DMS153 treated with DMSO at 0.1 percent for 48 hours (cell line): ENCODE measurements around the gene MYLK2.
"Not testable (repeated sequence)": the region's sequence is repeated elsewhere in the genome, so short reads cannot be mapped to it uniquely, and the experiment has no call there.

Experiments
- DNase-seq: peaks from one replicate; lab custom pipeline; 2025; ENCODE audit not compliant: unreplicated experiment; lab: John Stamatoyannopoulos, UW

The MYLK2 gene

DNA sequence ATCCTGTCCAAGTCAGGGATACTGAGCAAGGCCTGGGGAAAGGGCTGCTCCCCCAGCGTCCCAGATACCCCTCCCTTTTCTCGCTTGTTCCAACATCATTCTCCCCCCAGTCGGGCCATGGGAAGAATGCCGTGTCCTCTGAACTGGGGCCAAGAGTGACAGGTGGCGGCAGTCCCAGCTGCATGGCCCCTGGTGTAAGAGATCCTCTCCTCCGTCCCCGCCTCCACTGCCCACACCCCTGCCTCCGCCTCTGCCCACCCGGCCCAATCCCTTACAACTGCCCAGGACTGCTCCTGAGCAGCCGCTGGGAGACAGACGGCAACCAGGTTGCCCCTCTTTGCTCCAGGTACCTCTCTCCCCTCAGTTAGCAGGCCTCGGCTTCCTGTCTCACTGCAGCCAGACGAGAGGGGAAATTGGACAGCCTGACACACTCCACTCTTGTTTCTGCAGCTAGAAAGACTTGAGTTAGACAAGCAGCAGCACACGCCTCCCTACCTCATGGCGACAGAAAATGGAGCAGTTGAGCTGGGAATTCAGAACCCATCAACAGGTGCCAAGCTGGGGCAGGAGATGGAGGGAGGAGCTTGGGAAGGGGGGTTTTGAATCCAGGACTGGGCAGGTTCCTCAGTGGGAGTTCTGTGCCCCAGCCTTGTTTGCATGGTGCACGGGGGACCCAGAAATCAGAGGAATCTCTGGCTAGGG is at the start of gene MYLK2:
TSS of gene MYLK2 (plus strand) at position 274 of the 702 bp plus-strand sequence. CDS start at position 499, 225 bp downstream.
- no peak for DNase-seq

DNA sequence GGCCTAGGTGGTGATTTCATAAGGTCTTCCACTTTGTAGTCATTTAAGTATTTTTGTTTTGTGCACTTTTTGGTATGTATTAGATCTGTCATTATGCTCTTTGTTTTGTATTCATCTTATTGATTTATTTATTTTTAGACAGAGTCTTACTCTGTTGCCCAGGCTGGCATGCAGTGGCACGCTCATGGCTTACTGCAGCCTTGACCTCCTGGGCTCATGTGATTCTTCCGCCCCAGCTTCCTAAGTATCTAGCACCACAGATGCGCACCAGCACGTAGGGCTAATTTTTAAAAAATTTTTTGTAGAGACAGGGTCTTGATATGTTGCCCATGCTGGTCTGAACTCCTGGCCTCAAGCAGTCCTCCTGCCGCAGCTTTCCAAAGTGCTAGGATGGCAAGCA is 49.5 kb upstream of the MYLK2 start:
- DNase-seq, result no peak

DNA sequence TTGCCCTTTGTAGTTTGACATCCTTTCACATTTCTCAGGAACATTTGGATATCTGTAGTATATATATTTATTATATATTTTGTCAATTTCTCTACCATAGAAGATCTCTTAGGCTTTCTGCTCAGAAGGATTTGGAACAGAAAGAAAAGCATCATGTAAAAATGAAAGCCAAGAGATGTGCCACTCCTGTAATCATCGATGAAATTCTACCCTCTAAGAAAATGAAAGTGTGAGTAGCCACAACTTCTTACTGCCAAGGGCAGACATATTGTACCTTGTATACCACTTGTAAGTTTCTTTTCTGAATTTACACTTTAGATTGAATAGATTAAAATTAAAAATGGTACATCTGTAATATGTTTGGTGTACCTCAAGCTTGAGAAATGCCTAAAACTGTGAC is 48.9 kb upstream of the MYLK2 start:
- no peak for DNase-seq

DNA sequence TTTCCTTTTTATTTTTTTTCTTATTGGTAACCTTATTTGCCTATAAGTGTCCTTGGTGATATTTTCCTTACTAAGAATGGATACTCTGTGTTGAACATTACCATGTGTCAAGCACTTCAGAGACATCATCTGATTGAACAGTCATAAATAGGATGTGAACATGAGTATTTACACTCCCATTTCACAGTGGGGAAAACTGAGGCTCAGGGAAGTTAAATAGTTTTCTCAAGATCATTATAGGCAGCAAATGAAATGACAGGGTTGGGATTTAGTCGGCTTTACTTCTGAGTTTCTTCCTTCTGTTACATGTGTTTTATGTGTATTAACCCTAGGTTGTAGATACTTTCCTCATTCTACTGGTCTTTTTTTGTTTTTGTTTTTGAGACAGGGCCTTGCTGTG is 44.7 kb upstream of the MYLK2 start:
- DNase-seq, result no peak

DNA sequence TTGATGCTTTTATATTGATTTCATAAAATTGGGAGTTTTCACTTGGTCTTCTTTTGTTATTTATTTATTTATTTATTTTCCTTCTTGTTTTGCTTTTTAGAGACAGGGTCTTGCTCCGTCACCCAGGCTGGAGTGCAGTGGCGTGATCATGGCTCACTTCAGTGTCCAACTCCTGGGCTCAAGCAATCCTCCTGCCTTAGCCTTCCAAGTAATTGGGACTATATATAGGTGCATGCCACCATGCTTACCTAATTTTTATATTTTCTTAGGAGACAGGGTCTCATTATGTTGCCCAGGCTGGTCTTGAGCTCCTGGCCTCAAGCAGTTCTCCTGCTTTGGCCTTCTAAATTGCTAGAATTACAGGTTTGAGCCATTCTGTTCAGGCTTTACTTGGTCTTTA is 38.3 kb upstream of the MYLK2 start:
- DNase-seq, result no peak

DNA sequence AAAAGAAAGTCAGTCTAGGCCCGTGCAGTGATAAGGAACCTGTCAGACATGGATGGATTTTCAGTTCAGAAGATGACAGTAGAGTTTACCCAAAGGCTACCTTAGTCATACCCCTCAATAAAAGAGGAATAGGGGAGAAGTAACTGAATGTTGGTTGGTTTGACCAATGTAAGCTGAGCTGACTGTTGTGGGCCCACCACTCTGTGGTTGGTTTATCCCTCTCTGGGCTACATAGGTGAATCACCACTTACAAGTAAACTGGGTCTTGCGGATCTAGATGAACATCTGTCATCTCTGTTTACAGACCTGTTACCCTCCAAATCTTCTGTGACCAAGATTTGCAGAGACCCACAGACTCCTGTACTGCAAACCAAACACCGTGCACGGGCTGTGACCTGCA is 37.2 kb upstream of the MYLK2 start:
- no peak for DNase-seq

DNA sequence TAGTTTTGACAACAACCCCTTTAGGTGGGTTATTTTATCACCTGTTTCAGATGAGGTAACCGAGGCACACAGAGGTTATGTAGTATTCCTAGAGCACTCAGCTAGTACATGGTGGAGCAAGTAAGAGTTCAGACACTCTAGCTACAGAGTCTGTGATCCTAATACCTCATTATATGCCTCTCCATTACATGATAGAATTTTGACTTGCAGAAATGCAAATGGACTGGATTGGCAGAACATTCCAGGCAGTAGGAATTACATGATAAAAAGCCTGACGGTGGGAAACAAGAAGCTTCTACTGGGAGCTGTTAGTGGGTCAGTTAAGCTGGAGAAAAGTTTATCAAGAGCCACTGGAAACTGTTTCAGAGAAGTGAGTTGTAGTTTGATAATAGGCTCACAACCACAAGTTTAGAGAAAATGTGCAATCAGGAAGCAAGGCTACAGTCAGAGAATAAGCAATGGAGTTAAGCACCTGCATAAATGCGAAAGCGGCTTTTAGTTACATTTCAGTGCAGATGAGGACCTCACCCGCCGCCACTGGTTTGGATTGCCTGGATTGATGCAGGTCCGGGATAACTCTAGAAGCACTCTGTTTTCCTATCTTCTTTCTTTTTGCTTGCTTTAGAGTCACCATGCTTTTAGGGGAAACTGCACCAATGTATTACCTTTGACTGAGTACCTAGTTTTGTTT is 34.7 kb upstream of the MYLK2 start:
- no peak for DNase-seq

DNA sequence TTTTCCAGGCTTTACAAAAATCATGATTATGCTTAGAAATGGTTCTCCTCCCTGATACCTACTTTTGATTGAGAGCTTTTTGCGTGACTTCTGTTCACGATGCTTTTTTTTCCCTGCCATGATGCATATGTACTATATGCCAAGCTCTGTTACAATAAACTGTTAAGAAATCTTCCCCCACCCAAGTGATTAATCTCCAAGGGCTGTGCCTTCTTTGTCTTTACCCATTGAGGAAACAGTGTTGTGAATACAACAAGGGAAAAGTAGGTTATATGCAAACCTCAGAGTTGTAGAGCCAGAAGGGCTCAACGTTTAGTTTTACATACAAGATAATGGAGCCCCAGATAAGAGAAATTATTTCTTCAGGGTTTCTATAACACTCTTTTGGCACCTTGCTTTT is 34.1 kb upstream of the MYLK2 start:
- DNase-seq, result no peak

DNA sequence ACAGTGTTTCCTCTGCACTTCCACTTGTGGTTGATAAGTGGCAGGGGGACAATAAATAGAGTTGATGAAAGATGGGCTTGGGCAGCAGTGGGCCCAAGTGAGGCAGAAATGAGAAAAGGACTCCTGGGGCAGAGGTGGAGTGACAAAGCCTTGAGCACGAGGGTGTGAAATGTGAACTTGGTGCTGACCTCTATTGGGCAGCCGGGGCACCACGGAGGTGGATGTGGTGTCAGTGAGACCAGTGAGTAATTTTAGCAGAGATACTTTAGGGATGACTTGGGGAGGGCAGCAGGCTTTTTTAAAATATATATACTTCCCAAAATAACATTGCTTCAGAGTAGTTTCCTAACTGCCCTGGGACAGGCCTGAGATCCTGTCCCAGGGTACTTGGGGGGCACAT is 30.6 kb upstream of the MYLK2 start:
- no peak for DNase-seq

DNA sequence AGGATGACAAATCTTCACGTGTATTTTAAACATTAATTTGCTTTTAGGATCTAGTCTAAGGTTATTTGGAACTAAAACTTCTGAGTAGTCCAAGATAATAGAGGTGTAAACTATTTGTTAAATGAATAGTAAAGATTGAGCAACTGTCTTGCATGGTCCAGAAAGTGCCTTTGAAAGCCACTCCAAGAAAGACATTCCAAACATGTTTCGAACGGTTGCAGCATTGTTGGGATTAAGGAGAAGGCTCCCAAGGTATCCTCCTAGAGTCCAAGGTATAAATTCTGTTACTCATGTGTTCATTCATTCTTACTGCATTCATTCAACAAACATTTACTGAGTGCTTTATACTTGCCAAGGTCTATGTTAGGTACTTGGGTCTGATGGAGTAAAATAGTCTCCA is 28.8 kb upstream of the MYLK2 start:
- no peak for DNase-seq

DNA sequence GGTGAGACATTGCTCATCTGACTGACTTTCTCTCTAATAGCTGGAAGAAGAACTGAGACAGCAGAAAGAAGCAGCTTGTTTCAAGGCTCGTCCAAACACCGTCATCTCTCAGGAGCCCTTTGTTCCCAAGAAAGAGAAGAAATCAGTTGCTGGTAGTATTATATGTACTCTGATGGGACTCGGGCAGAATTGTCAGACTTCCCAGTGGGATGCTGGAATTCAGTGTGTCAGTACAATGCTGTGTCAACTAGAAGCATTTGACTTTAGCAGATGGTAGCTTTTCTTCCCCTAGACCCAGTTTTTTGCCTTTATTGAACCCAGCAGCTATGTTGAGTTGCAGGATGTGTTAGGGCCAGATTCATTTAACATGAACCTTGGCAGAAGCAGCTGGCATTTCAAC is 21.8 kb upstream of the MYLK2 start:
- DNase-seq, result no peak

DNA sequence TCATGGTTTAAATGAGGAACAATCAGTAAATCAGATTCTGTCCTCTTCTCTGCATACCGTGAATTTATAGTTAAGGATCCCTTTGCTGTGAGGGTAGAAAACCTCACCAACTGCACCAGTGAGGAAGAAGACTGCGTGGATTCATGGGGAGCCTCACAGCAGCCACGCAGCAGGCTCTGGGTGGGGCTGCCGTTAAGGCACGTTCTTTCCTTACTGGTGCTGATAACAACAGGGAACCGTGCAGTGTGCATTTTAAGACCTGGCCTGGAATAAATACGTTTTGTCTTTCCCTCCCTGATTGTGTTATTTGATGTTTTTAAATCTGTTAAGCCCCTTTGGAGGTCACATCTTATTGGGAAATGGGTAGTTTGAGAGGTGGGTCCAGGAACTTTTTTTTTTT is 17.6 kb upstream of the MYLK2 start:
- DNase-seq, result no peak

DNA sequence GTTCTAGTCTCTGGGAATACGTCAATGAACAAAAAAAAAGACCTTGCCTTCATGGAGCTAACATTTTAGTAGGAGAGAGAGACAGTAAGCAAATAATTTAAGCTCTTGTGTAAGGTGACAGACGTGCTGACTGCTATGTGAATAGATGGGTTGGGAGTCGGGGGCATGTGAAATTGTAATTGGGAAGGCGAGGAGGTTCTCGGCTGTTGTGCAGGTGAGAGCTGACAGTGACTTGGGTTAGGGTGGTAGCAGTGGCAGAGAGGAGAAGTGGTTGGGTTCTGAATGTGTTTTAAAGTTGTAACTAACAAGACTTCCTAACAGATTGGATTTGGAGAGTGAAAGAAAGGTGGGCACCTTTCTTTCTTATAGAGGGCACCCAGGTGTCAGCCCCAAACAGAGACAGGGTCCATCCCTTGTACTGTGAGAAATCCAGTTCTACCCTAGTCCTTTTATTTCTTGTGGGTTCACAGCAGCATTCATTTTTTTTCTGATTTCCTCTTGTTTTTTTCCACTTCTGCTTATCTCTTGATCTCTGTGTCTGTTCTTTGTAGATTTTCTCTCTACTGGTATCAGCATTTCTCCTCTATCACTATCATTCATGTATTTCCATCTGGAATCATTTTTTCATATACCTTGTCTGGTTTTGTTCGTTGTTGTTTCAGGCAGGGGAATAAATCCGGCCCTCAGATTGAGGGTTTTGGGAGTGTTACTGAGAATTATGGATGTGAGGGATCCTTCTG is 15.4 kb upstream of the MYLK2 start:
- DNase-seq, result no peak

DNA sequence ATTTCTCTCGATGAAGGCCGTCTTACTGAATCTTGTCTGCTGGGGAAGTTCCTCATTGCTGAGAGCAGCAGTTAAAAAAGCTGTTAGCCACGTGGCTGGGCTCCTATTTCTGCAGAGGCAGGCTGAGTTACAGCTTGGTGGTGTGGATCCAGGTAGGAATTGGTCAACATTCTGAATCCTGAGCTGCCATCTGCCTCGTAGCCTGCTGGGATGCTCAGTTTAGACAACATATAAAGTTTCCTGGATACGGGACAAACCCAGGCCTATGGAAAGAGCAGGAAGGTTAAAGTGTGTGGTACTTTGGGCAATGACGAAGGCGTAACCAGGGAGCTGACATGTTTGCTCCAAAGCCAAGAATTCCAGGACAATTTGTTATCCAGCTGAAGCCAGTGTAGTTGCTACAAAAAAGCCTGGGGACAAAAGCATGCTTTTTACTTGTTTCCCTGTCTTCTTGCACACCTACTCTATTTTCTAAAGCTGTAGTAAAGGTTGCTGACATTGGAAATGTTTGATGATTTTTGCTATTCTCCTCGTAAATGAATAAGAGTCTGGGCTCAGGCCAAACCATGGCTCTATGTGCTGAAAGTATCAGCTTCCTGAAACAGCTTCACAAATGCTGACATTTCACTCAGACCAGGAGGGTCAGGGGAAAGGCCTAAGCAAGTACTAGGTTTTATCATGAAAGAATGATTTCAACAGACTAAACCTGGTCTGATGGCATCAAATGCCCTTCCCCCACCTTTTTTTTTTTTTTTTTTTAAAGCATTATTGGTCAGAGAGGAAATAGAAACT is 12.4 kb upstream of the MYLK2 start:
- no peak for DNase-seq

DNA sequence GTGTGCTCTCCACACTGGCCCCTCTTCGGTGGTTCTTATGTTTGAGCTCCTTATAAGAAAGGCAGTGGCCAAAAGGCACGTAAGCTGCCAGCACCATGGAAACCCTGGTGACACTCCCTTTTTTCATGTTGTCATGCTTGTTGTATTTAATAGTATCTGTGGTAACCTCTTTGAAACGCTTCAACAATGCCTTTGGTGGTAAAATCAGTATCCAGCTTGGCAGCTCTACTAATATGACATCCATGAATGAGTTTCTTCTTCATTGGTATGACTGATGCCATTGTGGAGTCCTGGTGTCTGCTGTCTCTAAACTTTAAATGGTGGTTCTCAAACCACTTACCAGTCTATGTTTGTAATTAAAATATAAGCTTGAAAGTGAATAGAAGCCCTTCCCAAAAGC is 10.7 kb upstream of the MYLK2 start:
- DNase-seq, result no peak

DNA sequence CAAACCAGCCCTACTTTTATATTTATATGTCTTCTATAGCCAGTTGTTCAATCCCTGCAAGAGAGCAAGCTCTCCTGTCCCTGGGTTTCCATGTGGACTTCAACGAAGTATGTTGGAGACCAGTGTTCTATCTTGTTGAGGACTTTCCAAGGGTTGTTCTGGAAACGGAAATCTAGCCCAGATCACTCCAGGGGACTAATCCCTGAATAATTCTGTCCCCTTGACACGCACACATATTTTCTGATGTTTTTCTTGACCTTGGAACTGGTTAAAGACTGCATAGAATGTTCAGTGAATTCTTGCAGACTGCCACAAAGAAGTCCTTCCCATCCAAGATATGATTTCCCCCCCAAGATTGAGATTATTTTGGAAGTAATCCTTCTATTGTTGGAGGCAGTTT is 9.5 kb upstream of the MYLK2 start:
- DNase-seq, result no peak

DNA sequence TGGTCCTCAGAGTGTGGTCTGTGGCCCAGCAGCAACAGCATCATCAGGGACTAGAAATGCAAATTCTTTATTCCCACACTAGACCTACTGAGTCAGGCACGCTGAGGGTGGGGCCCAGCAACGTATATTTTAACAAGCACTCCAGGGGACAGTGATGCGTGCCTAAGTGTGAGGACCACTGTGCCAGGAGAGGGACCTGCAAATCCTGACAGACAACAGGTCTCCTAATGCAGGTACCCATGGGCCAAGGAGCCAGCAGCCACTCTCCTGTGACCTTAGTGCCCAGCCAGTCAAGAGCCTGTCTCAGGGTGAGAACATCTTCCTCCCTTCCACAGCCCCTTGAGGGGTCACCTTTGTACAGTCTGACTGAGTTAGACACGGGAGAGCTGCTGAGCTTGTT is 8.0 kb upstream of the MYLK2 start:
- DNase-seq, result no peak

DNA sequence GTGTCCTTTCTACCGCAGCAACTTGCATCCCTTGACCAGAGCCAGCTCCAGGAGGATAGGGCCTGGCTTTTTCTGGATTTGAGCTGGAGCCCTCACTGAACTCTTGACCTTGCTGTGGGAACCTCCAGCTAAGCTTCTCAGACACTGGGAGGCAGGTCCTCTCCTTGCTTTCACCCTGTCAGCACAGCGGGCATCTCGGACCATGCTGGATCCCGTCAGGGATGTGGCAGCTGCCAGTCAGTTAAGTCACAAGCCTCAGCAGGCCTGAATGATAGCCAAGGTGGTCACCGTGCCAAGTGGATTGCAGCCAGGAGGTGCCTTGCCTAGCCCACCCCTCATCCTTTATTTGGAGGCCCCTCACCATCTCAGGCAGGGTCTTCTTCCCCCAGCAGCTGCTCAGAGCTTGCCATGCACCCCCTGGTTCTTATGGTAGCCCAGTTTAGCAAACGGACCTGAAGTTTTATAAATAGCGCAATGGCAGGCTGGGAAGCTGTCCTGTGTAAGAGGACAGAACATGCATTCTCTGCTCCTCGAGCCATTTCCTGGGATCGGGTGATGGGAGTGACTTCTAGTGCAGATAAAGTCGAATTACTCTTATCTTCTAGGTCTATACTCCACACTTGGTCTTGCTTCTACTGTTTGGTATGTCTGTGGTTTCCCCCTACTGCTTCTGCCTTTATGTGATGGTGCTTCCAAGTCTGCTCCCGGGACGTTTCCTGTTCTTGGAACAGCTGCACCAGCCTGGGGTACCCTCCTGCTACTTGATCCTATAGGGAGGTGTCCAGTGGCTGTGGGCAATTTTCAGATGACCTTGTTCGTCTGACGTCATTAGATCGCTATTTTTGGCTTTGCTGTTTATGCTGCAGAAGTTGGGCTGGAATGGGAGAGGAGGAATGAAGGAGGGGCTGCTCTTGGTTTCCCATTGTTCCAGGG is 7.1 kb upstream of the MYLK2 start:
- no peak for DNase-seq

DNA sequence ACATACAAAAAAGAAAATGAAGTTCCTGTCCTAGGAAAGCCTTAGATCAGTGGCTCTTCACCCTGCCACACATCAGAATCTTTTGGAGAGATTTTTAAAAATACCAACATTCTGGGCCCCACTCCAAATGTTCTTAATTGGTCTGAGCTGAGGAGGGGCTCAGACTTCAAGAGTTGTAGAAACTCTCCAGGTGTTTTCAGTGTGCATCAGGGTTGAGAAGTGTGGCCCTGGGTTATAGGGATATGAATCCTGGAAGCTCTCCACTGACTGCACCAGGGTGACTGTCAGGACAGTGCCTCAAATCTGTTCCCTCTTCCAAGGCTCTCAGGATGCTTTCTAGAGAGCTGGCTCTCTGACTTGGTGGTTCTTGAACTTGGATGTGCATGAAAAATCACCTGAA is 5.5 kb upstream of the MYLK2 start:
- no peak for DNase-seq

DNA sequence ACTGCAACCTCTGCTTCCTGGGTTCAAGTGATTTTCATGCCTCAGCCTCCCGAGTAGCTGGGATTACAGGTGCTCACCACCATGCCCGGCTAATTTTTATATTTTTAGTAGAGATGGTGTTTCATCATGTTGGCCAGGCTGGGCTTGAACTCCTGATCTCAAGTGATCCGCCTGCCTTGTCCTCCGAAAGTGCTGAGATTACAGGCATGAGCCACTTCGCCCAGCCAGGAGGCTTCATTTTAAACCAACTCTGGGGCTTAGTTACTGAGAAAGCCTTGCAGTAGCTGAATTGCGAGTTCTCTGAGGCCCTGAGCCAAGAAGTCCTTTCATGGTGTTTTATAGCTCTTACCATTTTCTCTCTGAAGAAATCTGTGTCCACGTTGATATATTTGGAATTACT is 5.0 kb upstream of the MYLK2 start:
- not testable (repeated sequence) for DNase-seq
